Endothelial cell of umbilical vein (primary cell): ENCODE data around the gene KLHL13. TPM values are rescaled to one million over a fixed set of nuclear protein-coding genes. Genes with fewer than 3 reads are reported as not detected.

ENCODE experiments used
- BruUV-seq: library from RNA; stranded (reverse); fragments of 400-500 nt; replicated peaks from 2 replicates; lab custom pipeline; 2021; lab: Mats Ljungman, UMichigan
- CTCF ChIA-PET: fragments of 300-600, 350-600 bp; sonication (Branson Sonifier 250); formaldehyde crosslinking; loops from one replicate; lab custom pipeline; 2021; ENCODE audit warnings: antibody characterized with exemption, inconsistent platforms; lab: Charles Lee
- POLR2A ChIA-PET: fragments of 300-600, 350-600 bp; sonication (Branson Sonifier 250); formaldehyde crosslinking; loops from one replicate; lab custom pipeline; 2021; ENCODE audit warnings: antibody characterized with exemption, inconsistent platforms; lab: Charles Lee
- DNase-seq: peaks from one replicate; pipeline ENCODE4 v3.0.0-alpha.2; 2011; ENCODE audit warnings: low read depth, low spot score
- FAIRE-seq: peaks from 2 replicates; lab custom pipeline; 2011; peaks lifted over from hg19 to GRCh38; lab: Jason Lieb, UNC
- H2AFZ ChIP-seq: 2 replicates; pipeline ENCODE4 v1.6.0; 2012; ENCODE audit warnings: low read depth, low read length, control low read depth, inconsistent platforms
- H3K27ac ChIP-seq: 2 replicates; pipeline ENCODE4 v1.5.1; 2011; ENCODE audit warnings: low read depth, mild to moderate bottlenecking, control low read depth, low read length, moderate library complexity; ENCODE audit not compliant: insufficient read depth
- H3K27me3 ChIP-seq, 2 experiments: 2 replicates each; pipeline versions ENCODE4 v1.6.0 to v1.6.1; 2011; ENCODE audit warnings: low read length in 2 of 2, mixed read lengths in 1 of 2; ENCODE audit not compliant: control insufficient read depth in 2 of 2, insufficient read depth in 2 of 2
- H3K36me3 ChIP-seq, 2 experiments: 2 replicates in 1 of 2; 3 replicates in 1 of 2; pipeline ENCODE4 v1.5.1; 2011; ENCODE audit warnings: low read length in 2 of 2, mild to moderate bottlenecking in 1 of 2, moderate library complexity in 1 of 2; ENCODE audit not compliant: control insufficient read depth in 2 of 2, insufficient read depth in 2 of 2; ENCODE audit errors: extremely low read depth in 1 of 2
- H3K4me1 ChIP-seq: 3 replicates; pipeline ENCODE4 v1.5.1; 2011; ENCODE audit warnings: mild to moderate bottlenecking, low read length; ENCODE audit not compliant: control insufficient read depth, insufficient read depth; ENCODE audit errors: extremely low read depth
- H3K4me2 ChIP-seq: 2 replicates; pipeline ENCODE4 v1.6.1; 2011; ENCODE audit warnings: low read length, control low read depth, mixed read lengths; ENCODE audit not compliant: insufficient read depth
- H3K4me3 ChIP-seq, 3 experiments: fragments of 200-600 bp in 1 of 3; sonication (generic), shearing (Covaris generic) in 1 of 3; replicated peaks in 1 of 3; 2 replicates each; pipeline ENCODE4 v1.5.1; 2011 to 2016; ENCODE audit warnings: control low read depth in 3 of 3, low read length in 3 of 3, mild to moderate bottlenecking in 2 of 3, inconsistent platforms in 1 of 3, low read depth in 1 of 3, moderate library complexity in 1 of 3; ENCODE audit not compliant: insufficient read depth in 1 of 3
- H3K79me2 ChIP-seq: 2 replicates; pipeline ENCODE4 v1.6.0; 2012; ENCODE audit warnings: low read length, inconsistent platforms; ENCODE audit not compliant: control insufficient read depth, insufficient read depth
- H3K9ac ChIP-seq: replicated peaks from 2 replicates; pipeline ENCODE3; 2011; ENCODE audit warnings: low read length, control low read depth; ENCODE audit not compliant: insufficient read depth; ENCODE audit errors: extremely low read depth
- H3K9me1 ChIP-seq: replicated peaks from 3 replicates; pipeline ENCODE4 v1.6.0; 2011; ENCODE audit warnings: mild to moderate bottlenecking, low read length; ENCODE audit not compliant: control insufficient read depth, insufficient read depth; ENCODE audit errors: extremely low read depth
- H3K9me3 ChIP-seq: replicated peaks from 2 replicates; pipeline ENCODE4 v1.5.1; 2012; ENCODE audit warnings: low read length, inconsistent platforms; ENCODE audit not compliant: control insufficient read depth, insufficient read depth
- H4K20me1 ChIP-seq: replicated peaks from 2 replicates; pipeline ENCODE3; 2011; ENCODE audit warnings: mild to moderate bottlenecking, low read length; ENCODE audit not compliant: control insufficient read depth, insufficient read depth; ENCODE audit errors: extremely low read depth
- CTCF ChIP-seq, 2 donors: IDR thresholded peaks; 1 replicate in 1 of 2; 2 replicates in 1 of 2; pipeline ENCODE4 v1.5.1; 2011; ENCODE audit warnings: low read length in 2 of 2, mild to moderate bottlenecking in 2 of 2, moderate library complexity in 2 of 2, control low read depth in 1 of 2, inconsistent platforms in 1 of 2, low read depth in 1 of 2; ENCODE audit not compliant: insufficient read depth in 1 of 2; ENCODE audit errors: extremely low read depth in 1 of 2
- EZH2 ChIP-seq: IDR thresholded peaks from 2 replicates; pipeline ENCODE4 v1.6.1; 2012; ENCODE audit warnings: borderline replicate concordance, low read depth, mild to moderate bottlenecking, moderate library complexity, low read length, inconsistent platforms; ENCODE audit not compliant: severe bottlenecking
- FOS ChIP-seq: IDR thresholded peaks from 2 replicates; pipeline ENCODE4 v1.6.1; 2011; ENCODE audit warnings: mild to moderate bottlenecking, low read length, moderate library complexity, borderline replicate concordance; ENCODE audit not compliant: insufficient read depth
- GATA2 ChIP-seq: IDR thresholded peaks from 2 replicates; pipeline ENCODE4 v1.7.0; 2011; ENCODE audit warnings: low read depth, mild to moderate bottlenecking, moderate library complexity, mixed read lengths, low read length; ENCODE audit not compliant: insufficient read length, insufficient read depth
- JUN ChIP-seq: IDR thresholded peaks from 2 replicates; pipeline ENCODE4 v1.6.1; 2011; ENCODE audit warnings: borderline replicate concordance, low read depth; ENCODE audit not compliant: insufficient read length, insufficient read depth
- MAX ChIP-seq: IDR thresholded peaks from 2 replicates; pipeline ENCODE4 v1.6.1; 2011; ENCODE audit not compliant: insufficient read depth, insufficient read length
- MYC ChIP-seq: IDR thresholded peaks from one replicate; pipeline ENCODE4 v1.6.1; 2011; ENCODE audit warnings: mild to moderate bottlenecking, low read depth, low read length
- POLR2A ChIP-seq: IDR thresholded peaks from 2 replicates; pipeline ENCODE4 v1.6.1; 2012; ENCODE audit warnings: low read depth, mild to moderate bottlenecking, control low read depth, low read length
- POLR2AphosphoS5 ChIP-seq: IDR thresholded peaks from 2 replicates; pipeline ENCODE4 v1.6.1; 2012; ENCODE audit warnings: low read depth, mild to moderate bottlenecking, control low read depth, low read length, moderate library complexity; ENCODE audit not compliant: insufficient read depth
- dilution Hi-C: fragments of 300-500 bp; cut with MboI; formaldehyde crosslinking; loops from one replicate; pipeline ENCODE4 v1.15.0; 2019; ENCODE audit warnings: low sequenced_read_pairs; ENCODE audit not compliant: extremely low pct_ligation_motif_present
- intact Hi-C: fragments of 100-400 bp; cut with micrococcal nuclease; formaldehyde crosslinking; loops from one replicate; pipeline ENCODE4 v1.10.0; 2022
- polyA plus RNA-seq, 4 experiments: library from polyadenylated mRNA; depleted of rRNA in 3 of 4; stranded (reverse) in 3 of 4; unstranded in 1 of 4; fragments of >200 nt; gene quantifications; 2 replicates each; pipeline versions ENCODE4 v1.2.1 to v1.2.3, GENCODE V29; 2011 to 2012; ENCODE audit warnings: missing spikeins in 1 of 4
- total RNA-seq: library from RNA; stranded (reverse); gene quantifications from 2 replicates; pipeline ENCODE4 v1.2.3, GENCODE V29; 2021

KLHL13 gene
- total and polyA plus RNA-seq, 2 donors (not counting 3 experiments of a cell fraction or from before 2014, with no cell fraction given): 15.3 to 18.2 TPM

- no peak overlapping the region for H3K4me2 ChIP-seq
- dilution Hi-C loops (no loop called here), intact Hi-C loops (no loop called here)
- TF ChIP-seq MAX (no peak), GATA2 (no peak), POLR2AphosphoS5 (no peak), EZH2 (no peak), FOS (no peak)
- no peak overlapping the region for H2AFZ ChIP-seq
- no peak for FAIRE-seq
- no TSS peak for BruUV-seq
- ChIA-PET POLR2A (no interaction called here), CTCF (no interaction called here)
- DNase-seq: no peak
- no peaks in the 10 kb centered on the region for H3K9me3 ChIP-seq
- no peaks in the 10 kb centered on the region for H3K9me1 ChIP-seq
- no peak overlapping the region for H3K4me3 ChIP-seq
- no peaks in the 10 kb centered on the region for H4K20me1 ChIP-seq
- H3K27ac ChIP-seq: no peak overlapping the region
- no peak overlapping the region for H3K9ac ChIP-seq
- H3K27me3 ChIP-seq: no peaks in the 10 kb centered on the region
- no peaks in the 10 kb centered on the region for H3K4me1 ChIP-seq
- H3K79me2 ChIP-seq: no peaks in the 10 kb centered on the region
- H3K36me3 ChIP-seq: no peaks in the 10 kb centered on the region
Observed at GRCh38 chrX:117919755-117920154, 196.9 kb downstream of the KLHL13 start.

GRCh38 chrX:117910216-117910615 is 206.4 kb downstream of the KLHL13 start:
- ChIA-PET CTCF (no interaction called here), POLR2A (no interaction called here)
- Histone ChIP-seq H2AFZ (no peak overlapping the region), H4K20me1 (no peaks in the 10 kb centered on the region), H3K27me3 (no peaks in the 10 kb centered on the region), H3K4me1 (no peaks in the 10 kb centered on the region), H3K9ac (no peak overlapping the region), H3K4me2 (no peak overlapping the region), H3K79me2 (no peaks in the 10 kb centered on the region), H3K36me3 (no peaks in the 10 kb centered on the region), H3K9me3 (no peaks in the 10 kb centered on the region), H3K27ac (no peak overlapping the region), H3K9me1 (no peaks in the 10 kb centered on the region), H3K4me3 (no peak overlapping the region)
- dilution Hi-C loops: no loop called here
- DNase-seq (no peak), FAIRE-seq (no peak)
- TF ChIP-seq MAX (no peak), POLR2AphosphoS5 (no peak), EZH2 (no peak), CTCF (IDR thresholded peaks at IDR 0.05; ENCODE audit: extremely low read depth in 1 of 2, insufficient read depth in 1 of 2, low read depth in 1 of 2, low read length in 2 of 2) (no peak), MYC (no peak), POLR2A (no peak), GATA2 (no peak), FOS (no peak), JUN (no peak)
- BruUV-seq: no TSS peak
- intact Hi-C loops: no loop called here
